PC-3 (cell line): ENCODE data around the gene NPLOC4. TPM values are rescaled to one million over a fixed set of nuclear protein-coding genes. Genes with fewer than 3 reads are reported as not detected.

Experiments used
- ATAC-seq: fragments of 200-7000 bp; cut with Tn5 transposase; 2 replicates; pipeline ENCODE4 v1.9.1; 2020; ENCODE audit warnings: mild to moderate bottlenecking, moderate library complexity
- BruUV-seq: library from RNA; stranded (reverse); fragments of 400-500 nt; replicated peaks from 2 replicates; lab custom pipeline; 2021; lab: Mats Ljungman, UMichigan
- CTCF ChIA-PET: fragments of 300-600 bp; sonication (Branson Sonifier 250); formaldehyde crosslinking; loops from one replicate; lab custom pipeline; 2022; ENCODE audit warnings: antibody characterized with exemption; lab: Charles Lee
- POLR2A ChIA-PET: fragments of 300-600 bp; sonication (Branson Sonifier 250); formaldehyde crosslinking; loops from one replicate; lab custom pipeline; 2022; ENCODE audit warnings: antibody characterized with exemption; ENCODE audit not compliant: unreplicated experiment; lab: Charles Lee
- DNase-seq: peaks from one replicate; pipeline ENCODE4 v3.0.0-alpha.2; 2015
- H2AFZ ChIP-seq: fragments of 300-600 bp; sonication (generic); 2 replicates; pipeline ENCODE4 v1.6.0; 2016; ENCODE audit warnings: antibody characterized with exemption, low read length
- H3F3A ChIP-seq: fragments of 300-600 bp; sonication (generic); one replicate; pipeline ENCODE4 v1.6.0; 2017; ENCODE audit warnings: antibody characterized with exemption, low read length, control low read depth, mild to moderate bottlenecking; ENCODE audit not compliant: unreplicated experiment
- H3K27ac ChIP-seq: fragments of 300-600 bp; sonication (generic); 2 replicates; pipeline ENCODE4 v1.5.1; 2016; ENCODE audit warnings: mild to moderate bottlenecking, low read length
- H3K27me3 ChIP-seq: fragments of 300-600 bp; sonication (generic); 2 replicates; pipeline ENCODE4 v1.6.1; 2016; ENCODE audit warnings: low read length, mixed read lengths
- H3K36me3 ChIP-seq: fragments of 300-600 bp; sonication (generic); 2 replicates; pipeline ENCODE4 v1.6.1; 2016; ENCODE audit warnings: low read depth, mixed run types, low read length, mixed read lengths
- H3K4me1 ChIP-seq: fragments of 300-600 bp; sonication (generic); 2 replicates; pipeline ENCODE4 v1.5.1; 2016; ENCODE audit warnings: low read length; ENCODE audit not compliant: insufficient read depth
- H3K4me2 ChIP-seq: fragments of 300-600 bp; sonication (generic); 2 replicates; pipeline ENCODE4 v1.6.0; 2016; ENCODE audit warnings: low read length
- H3K4me3 ChIP-seq: fragments of 300-600 bp; sonication (generic); 2 replicates; pipeline ENCODE4 v1.5.1; 2016; ENCODE audit warnings: mild to moderate bottlenecking, low read length, mixed read lengths
- H3K79me2 ChIP-seq: fragments of 300-600 bp; sonication (generic); 2 replicates; pipeline ENCODE4 v1.6.1; 2017; ENCODE audit warnings: low read length, mixed read lengths
- H3K9ac ChIP-seq: fragments of 300-600 bp; sonication (generic); 2 replicates; pipeline ENCODE4 v1.6.0; 2016; ENCODE audit warnings: mild to moderate bottlenecking, low read length
- H3K9me2 ChIP-seq: fragments of 300-600 bp; sonication (generic); replicated peaks from 2 replicates; pipeline ENCODE4 v1.6.1; 2016; ENCODE audit warnings: mixed run types, low read length, mixed read lengths
- H3K9me3 ChIP-seq: fragments of 300-600 bp; sonication (generic); 2 replicates; pipeline ENCODE4 v1.6.1; 2016; ENCODE audit warnings: low read length, mixed read lengths
- H4K20me1 ChIP-seq: fragments of 300-600 bp; sonication (generic); 2 replicates; pipeline ENCODE4 v1.6.1; 2016; ENCODE audit warnings: low read length, mixed read lengths
- EZH2 ChIP-seq: fragments of 300-600 bp; sonication (generic); IDR thresholded peaks from one replicate; pipeline ENCODE4 v1.6.1; 2017; ENCODE audit warnings: antibody characterized with exemption, mild to moderate bottlenecking, low read length; ENCODE audit not compliant: unreplicated experiment
- EZH2phosphoT487 ChIP-seq: fragments of 300-600 bp; sonication (generic); IDR thresholded peaks from 2 replicates; pipeline ENCODE4 v1.6.1; 2018; ENCODE audit warnings: mild to moderate bottlenecking, antibody characterized with exemption, low read length, borderline replicate concordance
- intact Hi-C: fragments of 100-400 bp; cut with micrococcal nuclease; formaldehyde crosslinking; loops from 2 replicates; pipeline ENCODE4 v1.9.0; 2023
- total RNA-seq: library from RNA; depleted of rRNA; stranded (reverse); fragments of >200 nt; gene quantifications from 2 replicates; pipeline ENCODE4 v1.2.3, GENCODE V29; 2014
- TF ChIP-seq, protein P1 (sequence below): fragments of 300-600 bp; sonication (generic); conservative IDR thresholded peaks from 2 replicates; pipeline ENCODE4 v1.5.1; 2017; ENCODE audit warnings: antibody characterized with exemption, low read depth, mild to moderate bottlenecking, low read length

NPLOC4 gene
- total RNA-seq, 1 experiment from 2014 or later: 109 TPM

DNA sequence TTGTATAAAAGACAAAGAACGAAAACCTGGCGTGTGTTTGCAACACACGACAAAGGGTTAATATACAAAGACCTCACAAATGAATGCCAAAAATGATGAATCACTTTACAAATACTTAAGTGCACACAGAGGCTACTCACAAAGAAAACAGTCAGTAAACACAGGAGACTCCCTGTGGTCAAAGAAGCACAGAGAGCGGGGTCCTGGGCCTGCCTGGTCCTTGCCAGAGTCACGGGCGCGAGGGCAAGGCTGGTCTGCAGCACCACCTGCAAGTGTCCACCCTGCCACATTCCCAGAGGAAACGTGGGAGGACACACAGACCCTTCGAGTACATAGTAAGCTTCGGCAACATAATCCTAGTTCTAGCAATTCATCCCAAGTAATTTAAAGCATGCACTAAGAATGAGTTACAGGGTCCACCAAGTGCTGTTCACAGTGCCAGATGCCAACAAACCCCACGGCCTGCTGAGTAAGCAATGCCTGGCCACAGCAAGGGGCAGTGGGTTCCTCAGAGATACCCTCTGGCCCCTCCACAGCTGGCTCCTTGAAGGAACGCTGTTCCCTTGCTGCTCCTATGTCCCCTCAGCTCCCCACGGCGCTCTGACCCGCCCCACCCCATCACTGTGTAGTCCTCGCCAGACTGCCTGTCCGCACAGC lies 60.2 kb downstream of the NPLOC4 start:
- ATAC-seq: peak; percentile 97
- intact Hi-C loops: loop anchor here (1.0 kb wide), 3 partner anchors 8 to 23 kb away; no protein-coding TSS in a partner anchor
- H3K36me3 ChIP-seq: peaks cover 37% of the 10 kb centered on the region

DNA sequence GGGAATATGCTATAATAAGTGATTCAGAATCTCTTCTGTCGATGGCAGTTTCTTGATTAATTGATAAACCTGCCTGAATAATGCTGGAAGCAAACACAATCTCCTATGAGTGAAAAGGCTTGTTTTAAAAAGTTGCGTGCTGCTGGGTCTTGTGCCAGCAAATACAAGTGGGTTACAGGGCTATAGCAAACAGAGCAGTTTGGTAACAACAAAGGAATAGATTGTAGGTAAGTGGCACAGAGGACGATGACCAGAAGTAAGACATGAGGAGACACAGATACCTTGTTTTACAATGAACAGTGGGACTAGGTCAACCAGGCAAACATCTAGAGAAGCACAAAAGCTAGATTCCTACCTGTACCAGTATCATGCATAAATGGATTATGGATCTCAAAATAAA lies 61.1 kb downstream of the NPLOC4 start:
- no peaks in the 10 kb centered on the region for H3K9me3 ChIP-seq
- H3K4me3 ChIP-seq: peak overlapping the region; percentile 23; the same call in 1 of the 2 replicates
- H3K79me2 ChIP-seq: peaks cover 41% of the 10 kb centered on the region
- DNase-seq (no peak), ATAC-seq (no peak)
- ChIA-PET POLR2A (no interaction called here), CTCF (interaction anchor here (0.6 kb wide), 1 partner anchor 66 kb away, joined by 3 read pairs; no protein-coding TSS in a partner anchor)
- peak overlapping the region; percentile 68 for H3K4me2 ChIP-seq
- TF ChIP-seq EZH2: no peak
- TF ChIP-seq, protein P1, sequence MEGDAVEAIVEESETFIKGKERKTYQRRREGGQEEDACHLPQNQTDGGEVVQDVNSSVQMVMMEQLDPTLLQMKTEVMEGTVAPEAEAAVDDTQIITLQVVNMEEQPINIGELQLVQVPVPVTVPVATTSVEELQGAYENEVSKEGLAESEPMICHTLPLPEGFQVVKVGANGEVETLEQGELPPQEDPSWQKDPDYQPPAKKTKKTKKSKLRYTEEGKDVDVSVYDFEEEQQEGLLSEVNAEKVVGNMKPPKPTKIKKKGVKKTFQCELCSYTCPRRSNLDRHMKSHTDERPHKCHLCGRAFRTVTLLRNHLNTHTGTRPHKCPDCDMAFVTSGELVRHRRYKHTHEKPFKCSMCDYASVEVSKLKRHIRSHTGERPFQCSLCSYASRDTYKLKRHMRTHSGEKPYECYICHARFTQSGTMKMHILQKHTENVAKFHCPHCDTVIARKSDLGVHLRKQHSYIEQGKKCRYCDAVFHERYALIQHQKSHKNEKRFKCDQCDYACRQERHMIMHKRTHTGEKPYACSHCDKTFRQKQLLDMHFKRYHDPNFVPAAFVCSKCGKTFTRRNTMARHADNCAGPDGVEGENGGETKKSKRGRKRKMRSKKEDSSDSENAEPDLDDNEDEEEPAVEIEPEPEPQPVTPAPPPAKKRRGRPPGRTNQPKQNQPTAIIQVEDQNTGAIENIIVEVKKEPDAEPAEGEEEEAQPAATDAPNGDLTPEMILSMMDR: no peak
- no peak for TF ChIP-seq EZH2phosphoT487
- H3K27ac ChIP-seq: peak overlapping the region; percentile 29
- H3K9ac ChIP-seq: no peak overlapping the region
- peaks cover 32% of the 10 kb centered on the region for H3K4me1 ChIP-seq
- no TSS peak for BruUV-seq
- H2AFZ ChIP-seq: no peak overlapping the region
- H3K36me3 ChIP-seq: peaks cover 41% of the 10 kb centered on the region
- no peaks in the 10 kb centered on the region for H3K9me2 ChIP-seq
- H4K20me1 ChIP-seq: peaks cover 54% of the 10 kb centered on the region
- H3F3A ChIP-seq: peaks cover 4% of the 10 kb centered on the region
- intact Hi-C loops: loop anchor here (1.0 kb wide), 3 partner anchors 8 to 23 kb away; no protein-coding TSS in a partner anchor
- no peaks in the 10 kb centered on the region for H3K27me3 ChIP-seq

More for the DNA sequence above, 60.2 kb downstream of the NPLOC4 start:
- peaks cover 4% of the 10 kb centered on the region for H3F3A ChIP-seq
- ChIA-PET CTCF (interaction anchor here (0.6 kb wide), 1 partner anchor 65 kb away, joined by 3 read pairs; no protein-coding TSS in a partner anchor), POLR2A (interaction anchor here (1.0 kb wide), 1 partner anchor 10 kb away, joined by 3 read pairs; no protein-coding TSS in a partner anchor)
- peak overlapping the region; percentile 68 for H3K4me2 ChIP-seq
- H3K9ac ChIP-seq: no peak overlapping the region
- H3K27me3 ChIP-seq: no peaks in the 10 kb centered on the region
- peak overlapping the region; percentile 73 for H3K27ac ChIP-seq
- H2AFZ ChIP-seq: no peak overlapping the region
- no TSS peak for BruUV-seq
- no peaks in the 10 kb centered on the region for H3K9me2 ChIP-seq
- peaks cover 46% of the 10 kb centered on the region for H3K79me2 ChIP-seq
- peaks cover 60% of the 10 kb centered on the region for H4K20me1 ChIP-seq
- H3K4me1 ChIP-seq: peaks cover 32% of the 10 kb centered on the region
- DNase-seq: peak; percentile 95
- TF ChIP-seq, protein P1: 0 out of 2 replicates have a peak, but pooled peaks have one; percentile 10
- TF ChIP-seq EZH2phosphoT487 (peak; percentile 66), EZH2 (no peak)
- H3K9me3 ChIP-seq: no peaks in the 10 kb centered on the region
- peak overlapping the region; percentile 23; the same call in 1 of the 2 replicates for H3K4me3 ChIP-seq

DNA sequence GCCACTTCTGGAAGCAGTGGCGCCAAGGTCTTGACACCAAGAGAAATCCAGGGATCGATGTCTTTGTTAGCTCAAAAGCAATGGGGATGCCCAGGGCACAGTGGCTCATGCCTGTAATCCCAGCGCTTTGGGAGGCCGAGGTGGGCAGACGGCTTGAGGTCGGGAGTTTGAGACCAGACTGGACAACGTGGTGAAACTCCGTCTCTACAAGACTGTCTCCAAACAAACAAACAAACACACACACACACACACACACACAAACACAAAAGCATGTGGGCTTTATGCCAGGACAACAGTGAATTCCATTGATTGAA lies 62.3 kb downstream of the NPLOC4 start:
- TF ChIP-seq, protein P1: no peak
- TF ChIP-seq EZH2: no peak
- TF ChIP-seq EZH2phosphoT487: no peak
- H3K4me3 ChIP-seq: no peak overlapping the region
- H3K36me3 ChIP-seq: peaks cover 48% of the 10 kb centered on the region
- no peaks in the 10 kb centered on the region for H3K9me2 ChIP-seq
- H3K9me3 ChIP-seq: no peaks in the 10 kb centered on the region
- no peak overlapping the region for H3K9ac ChIP-seq
- H4K20me1 ChIP-seq: peaks cover 43% of the 10 kb centered on the region
- H3K27me3 ChIP-seq: no peaks in the 10 kb centered on the region
- ChIA-PET POLR2A (no interaction called here), CTCF (no interaction called here)
- peaks cover 36% of the 10 kb centered on the region for H3K79me2 ChIP-seq
- no TSS peak for BruUV-seq
- H2AFZ ChIP-seq: no peak overlapping the region
- H3K4me1 ChIP-seq: peaks cover 32% of the 10 kb centered on the region
- no peak overlapping the region for H3K27ac ChIP-seq
- DNase-seq (no peak), ATAC-seq (no peak)
- intact Hi-C loops: no loop called here
- H3K4me2 ChIP-seq: no peak overlapping the region
- H3F3A ChIP-seq: peaks cover 4% of the 10 kb centered on the region
